Measurements from ENCODE around the gene SRP9. TPM values are rescaled to one million over a fixed set of nuclear protein-coding genes. Genes with fewer than 3 reads are reported as not detected.

Gene SRP9
- total and polyA plus RNA-seq, 2 donors (not counting 1 experiment from before 2014, with no cell fraction given): 73.4 to 117 TPM

- Mint-ChIP-seq H3K27me3 (no peaks in the 10 kb centered on the region), H3K4me1 (no peaks in the 10 kb centered on the region), H3K27ac (no peak overlapping the region), H3K4me3 (no peak overlapping the region), H3K9me3 (ENCODE audit: insufficient read depth) (no peaks in the 10 kb centered on the region)
- ATAC-seq (ENCODE audit: low read depth) (no peak), DNase-seq (no peak)
- TF ChIP-seq EZH2 (IDR thresholded peaks at IDR 0.05; ENCODE audit: borderline replicate concordance, insufficient read depth, low read depth, low read length, poor library complexity, severe bottlenecking) (no peak), CTCF (IDR thresholded peaks at IDR 0.05) (no peak)
- Histone ChIP-seq H3K79me2 (ENCODE audit: control insufficient read depth, insufficient read depth, low read length) (no peaks in the 10 kb centered on the region), H3K9ac (ENCODE audit: low read length) (no peak overlapping the region), H3K4me3 (ENCODE audit: control extremely low read depth in 1 of 5, extremely low read depth in 1 of 5, insufficient read depth in 1 of 5, low read depth in 2 of 5, low read length in 4 of 5) (no peak overlapping the region), H2AFZ (ENCODE audit: insufficient read depth, low read depth, low read length, poor library complexity, severe bottlenecking) (no peak overlapping the region), H3K27ac (ENCODE audit: low read length in 2 of 2) (no peak overlapping the region), H3K4me2 (replicated peaks; ENCODE audit: low read depth, low read length, poor library complexity, severe bottlenecking) (no peak overlapping the region), H3K9me3 (ENCODE audit: control extremely low read depth in 1 of 3, control insufficient read depth in 2 of 3, insufficient read depth in 1 of 3, low read length in 2 of 3) (no peaks in the 10 kb centered on the region), H3K4me1 (ENCODE audit: control insufficient read depth in 2 of 2, insufficient read depth in 2 of 2, low read length in 2 of 2) (no peaks in the 10 kb centered on the region), H4K20me1 (ENCODE audit: control insufficient read depth, insufficient read depth, low read length, poor library complexity, severe bottlenecking) (no peaks in the 10 kb centered on the region), H3K36me3 (replicated peaks in 1 of 2; ENCODE audit: control extremely low read depth in 1 of 2, control insufficient read depth in 1 of 2, extremely low read depth in 1 of 2, insufficient read depth in 2 of 2, low read length in 1 of 2) (no peaks in the 10 kb centered on the region), H3K27me3 (replicated peaks in 1 of 4; ENCODE audit: control extremely low read depth in 1 of 4, control insufficient read depth in 3 of 4, insufficient read depth in 4 of 4, low read length in 3 of 4) (peaks cover 0 to 2% (median 0%) of the 10 kb centered on the region in 4 experiments)
- ChIA-PET CTCF (interaction anchor here (0.9 kb wide), 1 partner anchor 92 kb away, joined by 3 read pairs; no protein-coding TSS in a partner anchor), POLR2A (no interaction called here)
- intact Hi-C loops (cut with micrococcal nuclease): no loop called here
- 79% methylated on average over 8 of the region's 8 CpGs for WGBS (ENCODE audit: insufficient coverage)
Measured at GRCh38 chr1:225827076-225827475, 49.5 kb downstream of the SRP9 start.

- Histone ChIP-seq H3K9ac (ENCODE audit: low read length) (no peak overlapping the region), H3K79me2 (ENCODE audit: control insufficient read depth, insufficient read depth, low read length) (no peaks in the 10 kb centered on the region), H3K4me2 (replicated peaks; ENCODE audit: low read depth, low read length, poor library complexity, severe bottlenecking) (no peak overlapping the region), H2AFZ (ENCODE audit: insufficient read depth, low read depth, low read length, poor library complexity, severe bottlenecking) (no peak overlapping the region), H3K4me1 (ENCODE audit: control insufficient read depth in 2 of 2, insufficient read depth in 2 of 2, low read length in 2 of 2) (no peaks in the 10 kb centered on the region), H3K27ac (ENCODE audit: low read length in 2 of 2) (no peak overlapping the region), H3K36me3 (replicated peaks in 1 of 2; ENCODE audit: control extremely low read depth in 1 of 2, control insufficient read depth in 1 of 2, extremely low read depth in 1 of 2, insufficient read depth in 2 of 2, low read length in 1 of 2) (no peaks in the 10 kb centered on the region), H3K4me3 (ENCODE audit: control extremely low read depth in 1 of 5, extremely low read depth in 1 of 5, insufficient read depth in 1 of 5, low read depth in 2 of 5, low read length in 4 of 5) (no peak overlapping the region), H4K20me1 (ENCODE audit: control insufficient read depth, insufficient read depth, low read length, poor library complexity, severe bottlenecking) (no peaks in the 10 kb centered on the region), H3K27me3 (replicated peaks in 1 of 4; ENCODE audit: control extremely low read depth in 1 of 4, control insufficient read depth in 3 of 4, insufficient read depth in 4 of 4, low read length in 3 of 4) (peaks cover 0 to 2% (median 0%) of the 10 kb centered on the region in 4 experiments), H3K9me3 (ENCODE audit: control extremely low read depth in 1 of 3, control insufficient read depth in 2 of 3, insufficient read depth in 1 of 3, low read length in 2 of 3) (no peaks in the 10 kb centered on the region)
- TF ChIP-seq EZH2 (IDR thresholded peaks at IDR 0.05; ENCODE audit: borderline replicate concordance, insufficient read depth, low read depth, low read length, poor library complexity, severe bottlenecking) (no peak), CTCF (IDR thresholded peaks at IDR 0.05) (no peak)
- H3K9me3 Mint-ChIP-seq (ENCODE audit: insufficient read depth): no peaks in the 10 kb centered on the region
- H3K4me3 Mint-ChIP-seq: no peak overlapping the region
- ATAC-seq (ENCODE audit: low read depth) (no peak), DNase-seq (no peak)
- CTCF ChIA-PET: no interaction called here
- 99% methylated on average over 12 of the region's 14 CpGs for WGBS (ENCODE audit: insufficient coverage)
- POLR2A ChIA-PET: no interaction called here
- H3K27ac Mint-ChIP-seq: no peak overlapping the region
- no peaks in the 10 kb centered on the region for H3K4me1 Mint-ChIP-seq
- H3K27me3 Mint-ChIP-seq: no peaks in the 10 kb centered on the region
- intact Hi-C loops (cut with micrococcal nuclease): no loop called here
Measured at GRCh38 chr1:225828706-225829345, 51.2 kb downstream of the SRP9 start.
